A673 (cell line): ENCODE data around the gene SMIM38. TPM values are rescaled to one million over a fixed set of nuclear protein-coding genes. Genes with fewer than 3 reads are reported as not detected.

Source experiments
- BruUV-seq: library from RNA; stranded (reverse); fragments of 400-500 nt; replicated peaks from 2 replicates; lab custom pipeline; 2021; lab: Mats Ljungman, UMichigan
- CTCF ChIA-PET: fragments of 300-600 bp; sonication (Branson Sonifier 250); formaldehyde crosslinking; loops from one replicate; lab custom pipeline; 2022; ENCODE audit warnings: antibody characterized with exemption; lab: Charles Lee
- POLR2A ChIA-PET: fragments of 300-600 bp; sonication (Branson Sonifier 250); formaldehyde crosslinking; loops from one replicate; lab custom pipeline; 2022; ENCODE audit warnings: antibody characterized with exemption; ENCODE audit not compliant: low non-redundant PET; lab: Charles Lee
- DNase-seq: peaks from one replicate; pipeline ENCODE4 v3.0.0-alpha.2; 2015; ENCODE audit warnings: low spot score
- H3K27ac ChIP-seq: fragments of 200-600 bp; sonication (generic); 2 replicates; pipeline ENCODE4 v1.5.1; 2016; ENCODE audit warnings: mixed run types, low read depth, mild to moderate bottlenecking, mixed read lengths, antibody characterized with exemption, low read length; ENCODE audit not compliant: poor library complexity, severe bottlenecking
- H3K27me3 ChIP-seq: fragments of 200-600 bp; sonication (generic); replicated peaks from 2 replicates; pipeline ENCODE4 v1.6.1; 2017; ENCODE audit warnings: mixed run types, low read depth, mild to moderate bottlenecking, mixed read lengths, antibody characterized with exemption, low read length; ENCODE audit not compliant: insufficient read depth, poor library complexity
- H3K36me3 ChIP-seq: fragments of 200-600 bp; sonication (generic); 2 replicates; pipeline ENCODE4 v1.6.1; 2016; ENCODE audit warnings: mixed run types, mild to moderate bottlenecking, mixed read lengths, antibody characterized with exemption, low read length; ENCODE audit not compliant: insufficient read depth, poor library complexity, severe bottlenecking
- H3K4me1 ChIP-seq: fragments of 200-600 bp; sonication (generic); 2 replicates; pipeline ENCODE4 v1.6.1; 2017; ENCODE audit warnings: mixed run types, mild to moderate bottlenecking, mixed read lengths, antibody characterized with exemption, low read length; ENCODE audit not compliant: insufficient read depth, poor library complexity, severe bottlenecking
- H3K4me3 ChIP-seq: fragments of 200-600 bp; sonication (generic); 2 replicates; pipeline ENCODE4 v1.5.1; 2016; ENCODE audit warnings: low read depth, mixed run types, mild to moderate bottlenecking, mixed read lengths, low read length; ENCODE audit not compliant: poor library complexity, severe bottlenecking
- H3K9me3 ChIP-seq: fragments of 200-600 bp; sonication (generic); 2 replicates; pipeline ENCODE4 v1.6.1; 2016; ENCODE audit warnings: mixed run types, low read depth, mild to moderate bottlenecking, mixed read lengths, antibody characterized with exemption, low read length; ENCODE audit not compliant: poor library complexity, severe bottlenecking
- EZH2 ChIP-seq: fragments of 200-600 bp; sonication (generic); IDR thresholded peaks from 2 replicates; pipeline ENCODE4 v1.6.1; 2017; ENCODE audit warnings: borderline replicate concordance, low read depth, mild to moderate bottlenecking, mixed read lengths, antibody characterized with exemption, low read length; ENCODE audit not compliant: poor library complexity, severe bottlenecking
- intact Hi-C: fragments of 100-400 bp; cut with micrococcal nuclease; formaldehyde crosslinking; loops from one replicate; pipeline ENCODE4 v1.10.0; 2022; ENCODE audit not compliant: unreplicated experiment
- total RNA-seq: library from RNA; stranded (reverse); gene quantifications from 2 replicates; pipeline ENCODE4 v1.2.3, GENCODE V29; 2021
- TF ChIP-seq, protein P1 (sequence below): fragments of 300-800, 200-600 bp; sonication (generic); conservative IDR thresholded peaks from 2 replicates; pipeline ENCODE4 v1.5.1; 2017; ENCODE audit warnings: low read depth, mild to moderate bottlenecking, antibody characterized with exemption, low read length, moderate library complexity, mixed read lengths

SMIM38 gene
- total RNA-seq, 1 experiment from 2014 or later, result 0.88 TPM

DNA sequence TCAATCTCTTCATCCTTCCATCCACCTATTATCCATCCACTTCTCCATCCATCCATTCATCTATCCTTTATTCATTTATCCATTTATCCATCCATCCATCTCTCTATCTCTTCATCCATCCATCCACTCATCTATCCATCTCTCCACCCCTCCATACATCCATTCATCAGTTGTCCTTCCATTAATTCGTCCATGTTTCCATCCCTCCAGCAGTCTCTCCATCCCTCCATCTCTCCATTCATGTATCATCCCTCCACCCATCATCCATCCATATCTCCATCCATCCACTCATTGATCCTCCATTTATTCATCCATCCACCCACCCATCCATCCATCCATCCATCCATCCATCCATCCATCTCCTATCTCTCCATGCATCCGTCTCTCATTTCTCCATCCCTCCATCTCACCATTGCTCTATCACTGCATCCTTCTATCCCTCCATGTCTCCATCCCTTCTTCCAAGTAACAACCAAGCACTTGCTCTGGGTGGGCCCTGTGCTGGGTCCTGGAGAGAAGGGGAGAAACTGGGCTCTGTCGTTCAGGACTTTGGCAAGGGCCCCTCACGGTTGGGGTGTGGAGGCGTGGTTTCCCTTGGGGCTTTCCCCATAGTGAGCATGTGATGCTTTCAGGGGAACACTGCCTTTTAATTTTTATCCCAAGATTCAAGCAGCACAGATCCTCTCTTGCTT lies 43.3 kb downstream of the SMIM38 start:
- Histone ChIP-seq H3K4me3 (no peak overlapping the region), H3K9me3 (no peaks in the 10 kb centered on the region), H3K4me1 (no peaks in the 10 kb centered on the region), H3K27me3 (no peaks in the 10 kb centered on the region), H3K36me3 (no peaks in the 10 kb centered on the region), H3K27ac (no peak overlapping the region)
- no peak for TF ChIP-seq EZH2
- TF ChIP-seq, protein P1, sequence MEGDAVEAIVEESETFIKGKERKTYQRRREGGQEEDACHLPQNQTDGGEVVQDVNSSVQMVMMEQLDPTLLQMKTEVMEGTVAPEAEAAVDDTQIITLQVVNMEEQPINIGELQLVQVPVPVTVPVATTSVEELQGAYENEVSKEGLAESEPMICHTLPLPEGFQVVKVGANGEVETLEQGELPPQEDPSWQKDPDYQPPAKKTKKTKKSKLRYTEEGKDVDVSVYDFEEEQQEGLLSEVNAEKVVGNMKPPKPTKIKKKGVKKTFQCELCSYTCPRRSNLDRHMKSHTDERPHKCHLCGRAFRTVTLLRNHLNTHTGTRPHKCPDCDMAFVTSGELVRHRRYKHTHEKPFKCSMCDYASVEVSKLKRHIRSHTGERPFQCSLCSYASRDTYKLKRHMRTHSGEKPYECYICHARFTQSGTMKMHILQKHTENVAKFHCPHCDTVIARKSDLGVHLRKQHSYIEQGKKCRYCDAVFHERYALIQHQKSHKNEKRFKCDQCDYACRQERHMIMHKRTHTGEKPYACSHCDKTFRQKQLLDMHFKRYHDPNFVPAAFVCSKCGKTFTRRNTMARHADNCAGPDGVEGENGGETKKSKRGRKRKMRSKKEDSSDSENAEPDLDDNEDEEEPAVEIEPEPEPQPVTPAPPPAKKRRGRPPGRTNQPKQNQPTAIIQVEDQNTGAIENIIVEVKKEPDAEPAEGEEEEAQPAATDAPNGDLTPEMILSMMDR, result no peak
- no peak for DNase-seq
- BruUV-seq, result no TSS peak
- intact Hi-C loops, result no loop called here
- ChIA-PET CTCF (no interaction called here), POLR2A (no interaction called here)

DNA sequence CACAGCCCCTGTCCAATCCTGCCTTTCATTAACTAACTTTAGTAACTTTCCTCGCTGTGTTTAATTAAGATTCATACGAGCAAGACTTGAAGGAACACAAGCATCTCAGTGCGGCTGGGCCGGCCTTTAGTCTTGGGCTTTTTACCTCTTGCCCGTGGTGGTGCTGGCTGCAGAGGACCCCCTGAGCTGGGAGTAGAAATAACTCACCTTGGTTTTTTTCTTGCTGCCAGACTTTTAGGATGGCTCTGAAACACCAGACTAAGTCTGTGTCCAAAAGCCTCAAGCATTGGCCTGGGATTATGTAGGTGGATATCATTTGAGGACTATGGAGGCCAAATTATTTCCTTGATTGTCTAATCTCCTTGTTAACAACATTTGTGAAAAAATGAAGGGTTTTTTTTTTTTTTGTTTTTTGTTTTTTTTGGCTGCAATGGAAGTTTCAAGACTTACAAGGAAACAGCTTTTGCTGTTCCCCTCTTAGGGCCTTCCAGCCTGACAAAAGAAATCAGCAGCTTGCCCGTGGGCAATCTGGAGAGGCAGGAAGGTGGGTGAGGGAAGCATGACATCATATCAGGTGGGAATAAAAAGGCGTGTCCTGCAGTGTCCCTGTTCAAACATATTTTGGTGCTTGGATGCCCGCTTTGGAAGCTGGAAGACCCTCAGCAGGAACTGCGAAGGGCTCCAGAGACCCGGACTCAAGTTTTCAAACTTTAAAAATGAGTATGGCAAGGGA lies 44.0 kb downstream of the SMIM38 start:
- CTCF ChIA-PET, result no interaction called here
- no TSS peak for BruUV-seq

DNA sequence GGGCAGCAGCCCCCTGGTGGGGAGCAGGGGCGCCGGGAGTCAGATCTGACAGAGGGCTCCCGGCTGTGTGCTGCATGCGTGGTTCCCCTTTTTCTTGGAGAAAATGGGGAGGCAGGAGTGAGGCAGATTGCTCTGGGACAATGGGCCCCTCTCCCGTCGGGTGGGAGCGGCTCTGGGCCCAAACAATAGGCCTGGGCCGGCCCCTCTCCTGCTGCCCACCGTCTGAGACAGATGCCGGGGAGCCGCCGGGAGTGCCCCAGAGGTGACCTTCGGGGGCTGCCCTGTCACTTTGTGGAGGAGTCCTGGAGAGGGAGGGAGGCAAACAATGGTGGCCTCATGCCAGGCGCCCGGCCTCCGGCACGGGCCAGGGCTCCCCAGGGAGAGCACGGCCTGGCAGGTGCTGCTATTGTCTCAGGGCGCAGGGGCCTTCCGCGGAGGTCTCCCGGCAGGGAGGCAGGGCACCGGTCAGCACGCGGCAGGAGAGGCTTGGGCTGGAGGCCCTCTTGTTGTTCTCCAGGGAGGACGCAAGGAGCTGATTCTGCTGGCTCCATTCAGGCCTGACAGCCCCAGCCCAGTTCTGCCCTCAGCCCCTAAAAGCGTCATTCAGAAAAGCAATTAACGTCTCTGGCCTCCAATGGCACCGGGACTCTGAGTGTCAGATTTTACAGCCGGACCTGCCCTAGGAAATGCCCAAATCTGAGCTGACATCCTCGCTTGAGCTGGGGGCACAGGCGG lies 44.8 kb downstream of the SMIM38 start:
- TF ChIP-seq, protein P1, result no peak
- TF ChIP-seq EZH2, result no peak
- no peaks in the 10 kb centered on the region for H3K9me3 ChIP-seq
- BruUV-seq, result no TSS peak
- no peak overlapping the region for H3K4me3 ChIP-seq
- no peak for DNase-seq
- no peaks in the 10 kb centered on the region for H3K27me3 ChIP-seq
- ChIA-PET CTCF (no interaction called here), POLR2A (interaction anchor here (0.5 kb wide), 1 partner anchor 452 kb away, joined by 4 read pairs; no protein-coding TSS in a partner anchor)
- intact Hi-C loops, result no loop called here
- H3K4me1 ChIP-seq, result peaks cover 8% of the 10 kb centered on the region
- H3K36me3 ChIP-seq, result no peaks in the 10 kb centered on the region
- no peak overlapping the region for H3K27ac ChIP-seq

More for the DNA sequence above, 44.0 kb downstream of the SMIM38 start:
- no peak overlapping the region for H3K4me3 ChIP-seq
- no peaks in the 10 kb centered on the region for H3K36me3 ChIP-seq
- no peaks in the 10 kb centered on the region for H3K9me3 ChIP-seq
- H3K27me3 ChIP-seq, result no peaks in the 10 kb centered on the region
- TF ChIP-seq, protein P1, result no peak
- TF ChIP-seq EZH2, result no peak
- H3K27ac ChIP-seq, result no peak overlapping the region
- H3K4me1 ChIP-seq, result peaks cover under 1% of the 10 kb centered on the region
- intact Hi-C loops, result no loop called here
- no peak for DNase-seq
- POLR2A ChIA-PET, result no interaction called here
